IPS-18a (cell line): Measurements from ENCODE around the gene PTCD2.
A peak's percentile ranks its signal among the peaks of the same experiment; 100 is the strongest.
"Not testable (repeated sequence)": the region's sequence is repeated elsewhere in the genome, so short reads cannot be mapped to it uniquely, and the experiment has no call there.

Experiments used
- H3K27ac ChIP-seq: one replicate; pipeline ENCODE4 v1.5.1; 2013; ENCODE audit warnings: low read length
- H3K27me3 ChIP-seq: one replicate; pipeline ENCODE4 v1.6.1; 2013; ENCODE audit warnings: mild to moderate bottlenecking, low read length; ENCODE audit not compliant: control insufficient read depth, insufficient read depth
- H3K36me3 ChIP-seq: one replicate; pipeline ENCODE4 v1.6.1; 2013; ENCODE audit warnings: low read depth, low read length; ENCODE audit not compliant: control insufficient read depth
- H3K4me1 ChIP-seq: one replicate; pipeline ENCODE4 v1.6.1; 2013; ENCODE audit warnings: low read depth, low read length; ENCODE audit not compliant: control insufficient read depth
- H3K4me3 ChIP-seq: one replicate; pipeline ENCODE4 v1.5.1; 2013; ENCODE audit warnings: low read length
- H3K9ac ChIP-seq: one replicate; pipeline ENCODE4 v1.6.1; 2013; ENCODE audit warnings: mild to moderate bottlenecking, low read length, moderate library complexity
- H3K9me3 ChIP-seq: one replicate; pipeline ENCODE4 v1.6.1; 2013; ENCODE audit warnings: low read depth, low read length; ENCODE audit not compliant: control insufficient read depth

PTCD2 gene

GRCh38 chr5:72298136-72298535 is 22.0 kb upstream of the PTCD2 start:
- Histone ChIP-seq H3K4me1 (peaks cover 22% of the 10 kb centered on the region), H3K36me3 (peaks cover 27% of the 10 kb centered on the region)
- not testable (repeated sequence) for H3K27me3 ChIP-seq, H3K27ac ChIP-seq, H3K9ac ChIP-seq, H3K9me3 ChIP-seq, H3K4me3 ChIP-seq

- Histone ChIP-seq H3K27me3 (no peaks in the 10 kb centered on the region), H3K9ac (no peak overlapping the region), H3K4me3 (no peak overlapping the region), H3K36me3 (peaks cover 27% of the 10 kb centered on the region), H3K4me1 (peaks cover 22% of the 10 kb centered on the region), H3K9me3 (no peaks in the 10 kb centered on the region), H3K27ac (no peak overlapping the region)
Measured at GRCh38 chr5:72298711-72299110, 21.5 kb upstream of the PTCD2 start.

- H3K36me3 ChIP-seq: peaks cover 11% of the 10 kb centered on the region
- H3K4me3 ChIP-seq: no peak overlapping the region
- H3K27ac ChIP-seq: no peak overlapping the region
- no peak overlapping the region for H3K9ac ChIP-seq
- H3K9me3 ChIP-seq: no peaks in the 10 kb centered on the region
- no peaks in the 10 kb centered on the region for H3K27me3 ChIP-seq
- peaks cover 28% of the 10 kb centered on the region for H3K4me1 ChIP-seq
Measured at GRCh38 chr5:72300590-72301339, 19.4 kb upstream of the PTCD2 start.

GRCh38 chr5:72301557-72301956 is 18.6 kb upstream of the PTCD2 start:
- no peak overlapping the region for H3K4me3 ChIP-seq
- H3K36me3 ChIP-seq: peaks cover 5% of the 10 kb centered on the region
- H3K27ac ChIP-seq: no peak overlapping the region
- H3K27me3 ChIP-seq: no peaks in the 10 kb centered on the region
- peaks cover 29% of the 10 kb centered on the region for H3K4me1 ChIP-seq
- no peaks in the 10 kb centered on the region for H3K9me3 ChIP-seq
- H3K9ac ChIP-seq: no peak overlapping the region

GRCh38 chr5:72302171-72302570 is 18.0 kb upstream of the PTCD2 start:
- Histone ChIP-seq H3K27me3 (no peaks in the 10 kb centered on the region), H3K9me3 (no peaks in the 10 kb centered on the region), H3K9ac (no peak overlapping the region), H3K27ac (no peak overlapping the region), H3K36me3 (peaks cover 5% of the 10 kb centered on the region), H3K4me3 (peak overlapping the region; percentile 23), H3K4me1 (peaks cover 29% of the 10 kb centered on the region)

GRCh38 chr5:72305194-72306142 is 14.7 kb upstream of the PTCD2 start:
- peaks cover 12% of the 10 kb centered on the region for H3K36me3 ChIP-seq
- H3K4me1 ChIP-seq: peaks cover 29% of the 10 kb centered on the region
- H3K9me3 ChIP-seq: no peaks in the 10 kb centered on the region
- no peak overlapping the region for H3K4me3 ChIP-seq
- H3K9ac ChIP-seq: no peak overlapping the region
- no peak overlapping the region for H3K27ac ChIP-seq
- no peaks in the 10 kb centered on the region for H3K27me3 ChIP-seq

- Histone ChIP-seq H3K4me1 (peaks cover 12% of the 10 kb centered on the region), H3K36me3 (peaks cover 28% of the 10 kb centered on the region), H3K4me3 (peak overlapping the region; percentile 56), H3K9ac (peak overlapping the region; percentile 47), H3K9me3 (no peaks in the 10 kb centered on the region), H3K27me3 (no peaks in the 10 kb centered on the region), H3K27ac (no peak overlapping the region)
Measured at GRCh38 chr5:72307573-72307967, 12.6 kb upstream of the PTCD2 start.

GRCh38 chr5:72307968-72308852 is 12.0 kb upstream of the PTCD2 start:
- no peaks in the 10 kb centered on the region for H3K9me3 ChIP-seq
- peak overlapping the region; percentile 56 for H3K4me3 ChIP-seq
- peaks cover 7% of the 10 kb centered on the region for H3K4me1 ChIP-seq
- no peaks in the 10 kb centered on the region for H3K27me3 ChIP-seq
- H3K9ac ChIP-seq: peak overlapping the region; percentile 47
- no peak overlapping the region for H3K27ac ChIP-seq
- peaks cover 32% of the 10 kb centered on the region for H3K36me3 ChIP-seq

GRCh38 chr5:72308853-72309191 is 11.4 kb upstream of the PTCD2 start:
- Histone ChIP-seq H3K27me3 (no peaks in the 10 kb centered on the region), H3K4me3 (peak overlapping the region; percentile 56), H3K36me3 (peaks cover 38% of the 10 kb centered on the region), H3K27ac (no peak overlapping the region), H3K9ac (peak overlapping the region; percentile 47), H3K4me1 (peaks cover 7% of the 10 kb centered on the region), H3K9me3 (no peaks in the 10 kb centered on the region)

GRCh38 chr5:72313141-72313540 is 7.0 kb upstream of the PTCD2 start:
- Histone ChIP-seq H3K9ac (no peak overlapping the region), H3K36me3 (peaks cover 42% of the 10 kb centered on the region), H3K4me3 (no peak overlapping the region), H3K4me1 (no peaks in the 10 kb centered on the region), H3K27me3 (no peaks in the 10 kb centered on the region), H3K27ac (no peak overlapping the region), H3K9me3 (no peaks in the 10 kb centered on the region)

- Histone ChIP-seq H3K9ac (no peak overlapping the region), H3K36me3 (peaks cover 38% of the 10 kb centered on the region), H3K4me1 (peaks cover 5% of the 10 kb centered on the region), H3K27ac (no peak overlapping the region), H3K27me3 (no peaks in the 10 kb centered on the region), H3K9me3 (no peaks in the 10 kb centered on the region), H3K4me3 (no peak overlapping the region)
Measured at GRCh38 chr5:72314571-72315172, 5.5 kb upstream of the PTCD2 start.
